Chondrocyte (in vitro differentiated cells): ENCODE results near the gene NETO2. TPM values are rescaled to one million over a fixed set of nuclear protein-coding genes. Genes with fewer than 3 reads are reported as not detected.

Experiments
- DNase-seq: peaks from one replicate; pipeline ENCODE4 v3.0.0; 2021; ENCODE audit warnings: mixed read lengths, low spot score
- H3K27ac Mint-ChIP-seq: one replicate; pipeline ENCODE4 v1.8.0; 2021; ENCODE audit warnings: mild to moderate bottlenecking, moderate library complexity, mixed read lengths; ENCODE audit not compliant: unreplicated experiment
- H3K27me3 Mint-ChIP-seq: 2 replicates; pipeline ENCODE4 v1.8.0; 2021; ENCODE audit warnings: low read depth, mixed read lengths
- H3K36me3 Mint-ChIP-seq: 2 replicates; pipeline ENCODE4 v1.8.0; 2021; ENCODE audit warnings: low read depth, mixed read lengths
- H3K4me1 Mint-ChIP-seq: 2 replicates; pipeline ENCODE4 v1.8.0; 2021; ENCODE audit warnings: low read depth, mild to moderate bottlenecking, mixed read lengths
- H3K4me3 Mint-ChIP-seq: one replicate; pipeline ENCODE4 v1.8.0; 2021; ENCODE audit warnings: mild to moderate bottlenecking, moderate library complexity, mixed read lengths; ENCODE audit not compliant: unreplicated experiment
- H3K9me3 Mint-ChIP-seq: 2 replicates; pipeline ENCODE4 v1.8.0; 2021; ENCODE audit warnings: low read depth, mixed read lengths
- CTCF ChIP-seq: fragments of 200-600 bp; sonication (generic); IDR thresholded peaks from 2 replicates; pipeline ENCODE4 v1.5.0; 2021; ENCODE audit warnings: antibody characterized with exemption, mild to moderate bottlenecking, moderate library complexity
- total RNA-seq: library from RNA; stranded (reverse); gene quantifications from 3 replicates; pipeline ENCODE4 v1.2.1, GENCODE V29; 2021

The NETO2 gene
- total RNA-seq, 1 donor from 2014 or later: 9.0 TPM

DNA sequence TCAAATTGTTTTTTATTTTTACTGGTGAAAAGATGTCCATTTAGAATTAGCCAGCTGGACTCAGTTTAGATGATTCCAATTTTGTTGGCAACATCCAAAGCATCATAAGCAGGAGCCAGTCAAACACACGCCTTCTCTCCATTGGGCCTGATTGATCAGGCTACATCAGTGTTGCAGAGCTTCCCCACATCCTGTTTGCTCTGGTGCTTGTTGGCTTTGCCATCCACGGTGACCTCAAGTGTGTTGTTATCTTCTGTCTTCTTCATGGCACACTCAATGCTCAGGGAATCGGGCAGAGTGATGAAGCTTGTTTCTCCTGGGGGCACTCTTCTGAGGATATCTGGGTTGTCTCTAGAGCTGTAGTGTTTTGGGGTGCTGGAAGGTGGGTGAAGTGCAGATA is 6.3 kb upstream of the NETO2 start:
- Mint-ChIP-seq H3K36me3 (peaks cover 10% of the 10 kb centered on the region), H3K27me3 (no peaks in the 10 kb centered on the region), H3K4me3 (no peak overlapping the region), H3K27ac (no peak overlapping the region), H3K9me3 (peaks cover 3% of the 10 kb centered on the region), H3K4me1 (peaks cover 4% of the 10 kb centered on the region)
- no peak for DNase-seq
- TF ChIP-seq CTCF: no peak

- Mint-ChIP-seq H3K9me3 (no peaks in the 10 kb centered on the region), H3K4me3 (peak overlapping the region; percentile 71), H3K4me1 (peaks cover 19% of the 10 kb centered on the region), H3K36me3 (no peaks in the 10 kb centered on the region), H3K27ac (peak overlapping the region; percentile 30), H3K27me3 (no peaks in the 10 kb centered on the region)
- no peak for DNase-seq
- TF ChIP-seq CTCF: no peak
These were observed 773 bp upstream of the NETO2 start for GRCh38 chr16:47144559-47144877.

- H3K4me3 Mint-ChIP-seq: peak overlapping the region; percentile 83
- peak overlapping the region; percentile 24 for H3K27ac Mint-ChIP-seq
- no peaks in the 10 kb centered on the region for H3K36me3 Mint-ChIP-seq
- H3K4me1 Mint-ChIP-seq: peaks cover 19% of the 10 kb centered on the region
- H3K9me3 Mint-ChIP-seq: no peaks in the 10 kb centered on the region
- DNase-seq: no peak
- peak; percentile 87 for TF ChIP-seq CTCF
- no peaks in the 10 kb centered on the region for H3K27me3 Mint-ChIP-seq
These were observed 696 bp downstream of the NETO2 start for GRCh38 chr16:47142821-47143676.

DNA sequence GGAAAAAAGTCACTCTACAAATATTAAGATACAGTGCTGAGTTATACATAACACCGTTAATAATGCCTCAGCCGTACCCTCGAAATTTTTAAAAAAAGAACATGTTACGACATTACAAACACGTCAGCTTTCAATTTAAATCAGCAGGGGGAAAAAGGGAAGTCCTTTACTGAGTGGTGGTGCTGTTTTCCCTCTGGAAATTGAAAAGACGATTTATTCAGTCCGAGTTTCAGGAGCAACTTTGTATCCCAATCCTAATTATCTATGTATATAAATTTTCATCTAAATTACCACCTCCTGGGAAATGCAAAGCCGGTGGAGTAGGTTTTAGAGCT is 1.3 kb downstream of the NETO2 start:
- Mint-ChIP-seq H3K9me3 (no peaks in the 10 kb centered on the region), H3K27ac (peak overlapping the region; percentile 24), H3K4me3 (peak overlapping the region; percentile 83), H3K27me3 (no peaks in the 10 kb centered on the region), H3K4me1 (peaks cover 19% of the 10 kb centered on the region), H3K36me3 (no peaks in the 10 kb centered on the region)
- no peak for TF ChIP-seq CTCF
- no peak for DNase-seq

- Mint-ChIP-seq H3K4me3 (peak overlapping the region; percentile 83), H3K36me3 (no peaks in the 10 kb centered on the region), H3K27me3 (no peaks in the 10 kb centered on the region), H3K9me3 (no peaks in the 10 kb centered on the region), H3K4me1 (peaks cover 19% of the 10 kb centered on the region), H3K27ac (peak overlapping the region; percentile 68)
- TF ChIP-seq CTCF: peak; percentile 97
- DNase-seq: no peak
These were observed 1.8 kb downstream of the NETO2 start for GRCh38 chr16:47141773-47142485.
